Globus pallidus (tissue), 1 donor: ENCODE data around the gene CKB.

Experiments
- DNase-seq: peaks from one replicate; pipeline ENCODE4 v3.0.0-alpha.2; 2015; ENCODE audit warnings: low spot score

Gene CKB

GRCh38 chr14:103537175-103537990 lies 14.8 kb upstream of the CKB start:
- DNase-seq = no peak

GRCh38 chr14:103536693-103537092 lies 14.1 kb upstream of the CKB start:
- no peak for DNase-seq

- no peak for DNase-seq
Observed at GRCh38 chr14:103535891-103536565, 13.4 kb upstream of the CKB start.

- no peak for DNase-seq
Observed at GRCh38 chr14:103535081-103535890, 12.7 kb upstream of the CKB start.

- no peak for DNase-seq
Observed at GRCh38 chr14:103534576-103535061, 12.0 kb upstream of the CKB start.

- no peak for DNase-seq
Observed at GRCh38 chr14:103533999-103534575, 11.5 kb upstream of the CKB start.

GRCh38 chr14:103533137-103533998 lies 10.7 kb upstream of the CKB start:
- no peak for DNase-seq

GRCh38 chr14:103532216-103533136 lies 9.8 kb upstream of the CKB start:
- DNase-seq = no peak

- DNase-seq = no peak
Observed at GRCh38 chr14:103531421-103532215, 9.0 kb upstream of the CKB start.

- DNase-seq = no peak
Observed at GRCh38 chr14:103530831-103531230, 8.2 kb upstream of the CKB start.

GRCh38 chr14:103530390-103530789 lies 7.8 kb upstream of the CKB start:
- no peak for DNase-seq

GRCh38 chr14:103529383-103530365 lies 7.0 kb upstream of the CKB start:
- DNase-seq = no peak

GRCh38 chr14:103528587-103529382 lies 6.2 kb upstream of the CKB start, which contains the start of gene TRMT61A:
Gene TRMT61A, plus strand, starts transcription at chr14:103529196. Its CDS starts 783 bp downstream, at chr14:103529979.
- DNase-seq = peak; percentile 91

- no peak for DNase-seq
Observed at GRCh38 chr14:103528146-103528586, 5.5 kb upstream of the CKB start.

GRCh38 chr14:103527408-103528145 lies 4.9 kb upstream of the CKB start:
- DNase-seq = no peak

GRCh38 chr14:103526914-103527248 lies 4.3 kb upstream of the CKB start:
- DNase-seq = no peak
